Neural progenitor cell (in vitro differentiated cells): ENCODE measurements around the gene NDUFA13.

Source experiments
- EZH2 ChIP-seq: fragments of 200-600 bp; sonication (generic); IDR thresholded peaks from 2 replicates; pipeline ENCODE4 v1.6.1; 2017; ENCODE audit warnings: antibody characterized with exemption, mild to moderate bottlenecking, moderate library complexity
- TF ChIP-seq, protein P1 (sequence below): fragments of 200-600 bp; sonication (generic); IDR thresholded peaks from 2 replicates; pipeline ENCODE4 v1.5.1; 2017; ENCODE audit warnings: antibody characterized with exemption, mild to moderate bottlenecking

DNA sequence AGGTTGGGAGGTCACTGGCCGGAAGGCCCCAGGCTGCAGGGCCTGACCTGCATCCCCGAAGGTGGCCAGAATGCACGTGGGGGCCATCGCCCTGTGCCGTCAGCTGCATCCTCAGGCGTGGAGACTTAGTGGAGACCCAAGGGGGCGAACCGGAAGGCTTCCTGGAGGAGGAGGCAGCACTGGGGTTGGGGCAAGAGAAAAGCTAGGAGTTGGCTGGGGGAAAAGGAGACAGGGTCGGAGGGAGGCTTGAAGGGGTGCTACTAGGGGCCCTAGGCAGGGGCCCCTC is 11.3 kb downstream of the NDUFA13 start:
- no peak for TF ChIP-seq EZH2
- TF ChIP-seq, protein P1, sequence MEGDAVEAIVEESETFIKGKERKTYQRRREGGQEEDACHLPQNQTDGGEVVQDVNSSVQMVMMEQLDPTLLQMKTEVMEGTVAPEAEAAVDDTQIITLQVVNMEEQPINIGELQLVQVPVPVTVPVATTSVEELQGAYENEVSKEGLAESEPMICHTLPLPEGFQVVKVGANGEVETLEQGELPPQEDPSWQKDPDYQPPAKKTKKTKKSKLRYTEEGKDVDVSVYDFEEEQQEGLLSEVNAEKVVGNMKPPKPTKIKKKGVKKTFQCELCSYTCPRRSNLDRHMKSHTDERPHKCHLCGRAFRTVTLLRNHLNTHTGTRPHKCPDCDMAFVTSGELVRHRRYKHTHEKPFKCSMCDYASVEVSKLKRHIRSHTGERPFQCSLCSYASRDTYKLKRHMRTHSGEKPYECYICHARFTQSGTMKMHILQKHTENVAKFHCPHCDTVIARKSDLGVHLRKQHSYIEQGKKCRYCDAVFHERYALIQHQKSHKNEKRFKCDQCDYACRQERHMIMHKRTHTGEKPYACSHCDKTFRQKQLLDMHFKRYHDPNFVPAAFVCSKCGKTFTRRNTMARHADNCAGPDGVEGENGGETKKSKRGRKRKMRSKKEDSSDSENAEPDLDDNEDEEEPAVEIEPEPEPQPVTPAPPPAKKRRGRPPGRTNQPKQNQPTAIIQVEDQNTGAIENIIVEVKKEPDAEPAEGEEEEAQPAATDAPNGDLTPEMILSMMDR, result no peak
